ENCODE data around the gene MSX1. TPM values are rescaled to one million over a fixed set of nuclear protein-coding genes. Genes with fewer than 3 reads are reported as not detected.

Gene MSX1
- total and polyA plus RNA-seq, 11 donors: 2.2 to 7.4 (median 4.2) TPM

GRCh38 chr4:4869731-4870571, 10.5 kb downstream of the MSX1 start:
- peaks cover 0 to 51% (median 20%) of the 10 kb centered on the region in 12 donors for H3K4me1 ChIP-seq
- peak in 1 of 5 donors; percentile 20 for DNase-seq
- no peak overlapping the region for H3K27ac ChIP-seq
- intact Hi-C loops (cut with DNase I): loop anchor here in 7 of 10 donors (10.0 kb wide), 3 partner anchors 195 to 385 kb away; partner anchors contain the start of gene STX18 (in 1 of the 7)
- 1 to 3% (median 2%) methylated on average over 34 to 40 of the region's 40 CpGs for WGBS, 4 donors
- no peak for ATAC-seq
- H3K9me3 ChIP-seq: no peaks in the 10 kb centered on the region
- no peaks in the 10 kb centered on the region for H3K36me3 ChIP-seq
- H3K4me3 ChIP-seq: no peak overlapping the region
- TF ChIP-seq POLR2A (IDR thresholded peaks at IDR 0.05): no peak
- TF ChIP-seq CTCF (IDR thresholded peaks at IDR 0.05): no peak
- peaks cover 84 to 100% (median 98%) of the 10 kb centered on the region in 9 donors for H3K27me3 ChIP-seq

GRCh38 chr4:4870576-4871241, 11.2 kb downstream of the MSX1 start:
- Histone ChIP-seq H3K27ac (no peak overlapping the region), H3K27me3 (peaks cover 83 to 100% (median 98%) of the 10 kb centered on the region in 9 donors), H3K36me3 (no peaks in the 10 kb centered on the region), H3K9me3 (no peaks in the 10 kb centered on the region), H3K4me3 (peak overlapping the region in 1 of 12 donors; percentile 2), H3K4me1 (peaks cover 0 to 44% (median 19%) of the 10 kb centered on the region in 12 donors)
- ATAC-seq (no peak), DNase-seq (peak in 1 of 5 donors; percentile 7)
- TF ChIP-seq POLR2A (IDR thresholded peaks at IDR 0.05) (no peak), CTCF (IDR thresholded peaks at IDR 0.05) (no peak)
- WGBS, 4 donors: 3 to 7% (median 5%) methylated on average over 25 to 26 of the region's 26 CpGs
- intact Hi-C loops (cut with DNase I): loop anchor here in 4 of 10 donors (10.0 kb wide), 2 partner anchors 196 to 386 kb away; no protein-coding TSS in a partner anchor

- H3K27me3 ChIP-seq: peaks cover 82 to 100% (median 98%) of the 10 kb centered on the region in 9 donors
- intact Hi-C loops (cut with DNase I): loop anchor here in 4 of 10 donors (10.0 kb wide), 2 partner anchors 196 to 386 kb away; no protein-coding TSS in a partner anchor
- H3K27ac ChIP-seq: no peak overlapping the region
These were observed 11.7 kb downstream of the MSX1 start for GRCh38 chr4:4871242-4871572.

GRCh38 chr4:4871573-4872313, 12.3 kb downstream of the MSX1 start:
- TF ChIP-seq CTCF (IDR thresholded peaks at IDR 0.05) (no peak), POLR2A (IDR thresholded peaks at IDR 0.05) (no peak)
- Histone ChIP-seq H3K4me1 (peaks cover 0 to 34% (median 9%) of the 10 kb centered on the region in 12 donors), H3K27me3 (peaks cover 77 to 100% (median 97%) of the 10 kb centered on the region in 9 donors), H3K36me3 (no peaks in the 10 kb centered on the region), H3K9me3 (no peaks in the 10 kb centered on the region), H3K4me3 (peak overlapping the region in 2 of 12 donors; percentile 2 to 11), H3K27ac (no peak overlapping the region)
- intact Hi-C loops (cut with DNase I): loop anchor here in 4 of 10 donors (10.0 kb wide), 2 partner anchors 197 to 387 kb away; no protein-coding TSS in a partner anchor
- no peak for ATAC-seq
- WGBS, 4 donors: 2 to 8% (median 3%) methylated on average over 23 to 46 of the region's 46 CpGs
- DNase-seq: peak in 1 of 5 donors; percentile 9

More at GRCh38 chr4:4871242-4871572, 11.7 kb downstream of the MSX1 start:
- peaks cover 0 to 39% (median 15%) of the 10 kb centered on the region in 12 donors for H3K4me1 ChIP-seq
- H3K36me3 ChIP-seq: no peaks in the 10 kb centered on the region
- no peak for TF ChIP-seq POLR2A (IDR thresholded peaks at IDR 0.05)
- DNase-seq (no peak), ATAC-seq (no peak)
- peak overlapping the region in 1 of 12 donors; percentile 2 for H3K4me3 ChIP-seq
- no peaks in the 10 kb centered on the region for H3K9me3 ChIP-seq
- 1 to 3% (median 3%) methylated on average over 12 to 18 of the region's 18 CpGs for WGBS, 4 donors

Data from heart left ventricle (tissue), 16 donors.